ENCODE data around the gene OXA1L.
A peak's percentile ranks its signal among the peaks of the same experiment; 100 is the strongest.

DNA sequence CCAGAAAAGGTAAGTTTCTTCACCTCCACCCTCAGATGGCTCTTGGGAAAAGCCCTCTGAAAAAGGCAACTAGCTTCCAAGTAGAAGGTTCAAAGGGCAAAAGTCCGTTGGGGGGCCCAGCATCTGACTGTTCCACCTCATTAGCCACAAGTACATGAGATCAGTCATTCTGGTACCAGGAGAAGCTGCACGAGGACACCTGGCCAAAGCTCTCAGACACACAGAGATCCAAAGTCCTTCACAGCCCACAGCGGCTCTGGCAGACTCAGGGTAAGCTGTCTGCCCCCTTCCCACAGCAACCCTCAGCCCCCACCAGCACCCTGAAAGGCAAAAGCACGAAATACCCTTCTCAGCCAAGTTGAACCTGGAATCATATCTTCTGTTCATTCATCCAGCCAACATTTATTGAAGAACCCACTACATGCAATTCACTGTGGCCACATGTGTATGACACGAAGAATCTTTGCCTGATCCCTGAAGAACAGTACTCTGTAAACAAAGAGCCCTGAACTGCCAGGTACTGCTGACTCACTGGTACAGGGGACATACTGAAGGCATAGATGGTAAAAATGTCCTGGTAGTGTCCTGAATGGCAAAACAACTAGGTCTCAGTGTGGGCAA, 29.7 kb downstream of the OXA1L start:
- TF ChIP-seq POLR2A (IDR thresholded peaks at IDR 0.05; ENCODE audit: low read depth, low read length) (peak; percentile 21; the same call in 1 of the 2 replicates), TAF1 (IDR thresholded peaks at IDR 0.05; ENCODE audit: low read depth, low read length) (no peak), POLR2AphosphoS5 (IDR thresholded peaks at IDR 0.05; ENCODE audit: low read depth, low read length) (peak; percentile 53; the same call in 1 of the 2 replicates), SPI1 (IDR thresholded peaks at IDR 0.05; ENCODE audit: low read depth, low read length) (no peak), POU2F2 (IDR thresholded peaks at IDR 0.05; ENCODE audit: low read depth, low read length) (no peak)

All from GM12891 (cell line).